SU-DHL-6 (cell line): ENCODE data around the gene TPPP2.
A peak's percentile ranks its signal among the peaks of the same experiment; 100 is the strongest.

Experiments used
- H2AFZ ChIP-seq: fragments of 200-600 bp; sonication (generic); 2 replicates; pipeline ENCODE4 v1.6.1; 2014; ENCODE audit warnings: low read depth, mild to moderate bottlenecking, moderate library complexity, mixed read lengths, antibody characterized with exemption, low read length; ENCODE audit not compliant: severe bottlenecking
- H3F3A ChIP-seq: fragments of 200-600 bp; shearing (Covaris generic); 2 replicates; pipeline ENCODE4 v1.6.0; 2016; ENCODE audit warnings: antibody characterized with exemption, mild to moderate bottlenecking; ENCODE audit not compliant: insufficient read depth
- H3K27ac ChIP-seq: fragments of 200-600 bp; sonication (generic); 2 replicates; pipeline ENCODE4 v1.5.1; 2016; ENCODE audit warnings: low read depth, mild to moderate bottlenecking, low read length, moderate library complexity, mixed read lengths
- H3K27me3 ChIP-seq: fragments of 200-600 bp; sonication (generic), shearing (Covaris generic); 2 replicates; pipeline ENCODE4 v1.6.0; 2014; ENCODE audit warnings: mild to moderate bottlenecking, low read length
- H3K36me3 ChIP-seq: fragments of 200-600 bp; sonication (generic); 2 replicates; pipeline ENCODE4 v1.6.1; 2014; ENCODE audit warnings: mild to moderate bottlenecking, low read length, mixed read lengths
- H3K4me2 ChIP-seq: fragments of 300-600, 200-600 bp; shearing (Covaris generic), sonication (generic); 2 replicates; pipeline ENCODE4 v1.6.0; 2014; ENCODE audit warnings: low read length, low read depth, mild to moderate bottlenecking; ENCODE audit not compliant: poor library complexity, severe bottlenecking
- H3K4me3 ChIP-seq: fragments of 200-600 bp; sonication (generic); 2 replicates; pipeline ENCODE4 v1.5.1; 2014; ENCODE audit warnings: antibody characterized with exemption, low read length, mild to moderate bottlenecking, mixed read lengths; ENCODE audit not compliant: insufficient read depth, poor library complexity, severe bottlenecking
- H3K79me2 ChIP-seq: fragments of 200-600 bp; sonication (generic); 2 replicates; pipeline ENCODE4 v1.6.1; 2014; ENCODE audit warnings: mild to moderate bottlenecking, low read length, moderate library complexity; ENCODE audit not compliant: insufficient read depth
- H3K9ac ChIP-seq: fragments of 200-600 bp; sonication (generic); 2 replicates; pipeline ENCODE4 v1.7.0; 2014; ENCODE audit warnings: mild to moderate bottlenecking, low read length
- H3K9me2 ChIP-seq: fragments of 200-600 bp; sonication (generic); replicated peaks from 2 replicates; pipeline ENCODE4 v1.6.1; 2014; ENCODE audit warnings: low read length; ENCODE audit not compliant: insufficient read depth
- H3K9me3 ChIP-seq: fragments of 200-600 bp; sonication (generic); 2 replicates; pipeline ENCODE4 v1.6.1; 2014; ENCODE audit warnings: low read length, mixed read lengths; ENCODE audit not compliant: insufficient read depth
- H4K20me1 ChIP-seq: fragments of 200-600 bp; sonication (generic); 2 replicates; pipeline ENCODE4 v1.6.1; 2014; ENCODE audit warnings: low read depth, mild to moderate bottlenecking, antibody characterized with exemption, low read length, moderate library complexity, mixed read lengths
- EZH2phosphoT487 ChIP-seq: fragments of 200-600 bp; sonication (generic), shearing (Covaris generic); conservative IDR thresholded peaks from 2 replicates; pipeline ENCODE4 v1.6.1; 2018; ENCODE audit warnings: mild to moderate bottlenecking, antibody characterized with exemption, low read length, moderate library complexity, mixed read lengths
- TF ChIP-seq, protein P1 (sequence below): fragments of 200-600 bp; sonication (generic); IDR thresholded peaks from one replicate; pipeline ENCODE4 v1.5.1; 2017; ENCODE audit warnings: antibody characterized with exemption, mild to moderate bottlenecking, low read length, moderate library complexity; ENCODE audit not compliant: insufficient read depth, poor library complexity, severe bottlenecking

Gene TPPP2

DNA sequence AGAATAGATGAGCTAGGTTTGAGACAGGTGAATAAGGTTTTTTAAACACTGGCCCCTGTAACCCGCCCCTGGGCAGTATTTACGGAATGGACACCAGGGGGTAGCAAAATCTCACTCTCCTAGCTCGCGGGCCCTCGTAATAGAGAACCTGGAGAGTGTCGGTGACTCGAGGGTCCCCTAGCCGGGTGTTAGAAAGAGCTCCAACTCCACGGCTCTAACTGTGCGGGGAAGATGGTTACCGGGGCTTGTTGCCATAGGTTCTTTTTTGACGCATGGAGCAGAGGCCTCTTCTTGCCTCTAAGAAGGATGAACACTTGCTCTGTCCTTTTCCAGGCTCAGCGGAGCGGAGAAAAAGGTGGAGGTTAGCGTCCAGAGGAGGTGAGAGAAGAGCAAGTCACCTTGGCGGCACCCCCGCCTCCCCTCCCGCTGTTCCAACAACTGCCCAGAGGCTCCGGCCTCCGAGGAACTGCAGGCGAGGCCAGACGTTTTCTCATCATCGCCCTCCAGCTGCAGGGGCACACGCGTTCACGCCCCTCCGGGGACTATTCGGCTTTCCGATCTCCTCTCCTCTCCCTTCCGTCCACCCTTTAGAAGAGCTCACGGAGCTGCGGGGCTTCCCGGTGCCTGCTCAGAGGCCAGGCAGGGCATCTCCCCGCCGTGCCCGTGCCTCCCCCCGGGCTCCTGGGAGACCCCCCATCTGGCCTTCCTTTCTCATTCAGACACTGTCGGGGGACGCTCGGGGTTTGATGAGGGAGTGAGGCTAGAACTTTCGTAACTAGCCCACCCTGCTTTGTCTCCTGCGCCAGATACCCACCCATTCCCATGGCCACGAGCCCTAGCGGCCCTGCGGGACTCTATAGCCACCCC, 38.7 kb downstream of the TPPP2 start:
- Histone ChIP-seq H3K9me3 (no peaks in the 10 kb centered on the region), H3K9ac (no peak overlapping the region), H4K20me1 (no peaks in the 10 kb centered on the region), H3K36me3 (no peaks in the 10 kb centered on the region), H3K4me2 (no peak overlapping the region), H3K4me3 (no peak overlapping the region), H3K27ac (no peak overlapping the region), H3K79me2 (no peaks in the 10 kb centered on the region), H3K27me3 (no peaks in the 10 kb centered on the region), H3K9me2 (no peaks in the 10 kb centered on the region), H3F3A (no peaks in the 10 kb centered on the region), H2AFZ (no peak overlapping the region)
- no peak for TF ChIP-seq EZH2phosphoT487
- TF ChIP-seq, protein P1, sequence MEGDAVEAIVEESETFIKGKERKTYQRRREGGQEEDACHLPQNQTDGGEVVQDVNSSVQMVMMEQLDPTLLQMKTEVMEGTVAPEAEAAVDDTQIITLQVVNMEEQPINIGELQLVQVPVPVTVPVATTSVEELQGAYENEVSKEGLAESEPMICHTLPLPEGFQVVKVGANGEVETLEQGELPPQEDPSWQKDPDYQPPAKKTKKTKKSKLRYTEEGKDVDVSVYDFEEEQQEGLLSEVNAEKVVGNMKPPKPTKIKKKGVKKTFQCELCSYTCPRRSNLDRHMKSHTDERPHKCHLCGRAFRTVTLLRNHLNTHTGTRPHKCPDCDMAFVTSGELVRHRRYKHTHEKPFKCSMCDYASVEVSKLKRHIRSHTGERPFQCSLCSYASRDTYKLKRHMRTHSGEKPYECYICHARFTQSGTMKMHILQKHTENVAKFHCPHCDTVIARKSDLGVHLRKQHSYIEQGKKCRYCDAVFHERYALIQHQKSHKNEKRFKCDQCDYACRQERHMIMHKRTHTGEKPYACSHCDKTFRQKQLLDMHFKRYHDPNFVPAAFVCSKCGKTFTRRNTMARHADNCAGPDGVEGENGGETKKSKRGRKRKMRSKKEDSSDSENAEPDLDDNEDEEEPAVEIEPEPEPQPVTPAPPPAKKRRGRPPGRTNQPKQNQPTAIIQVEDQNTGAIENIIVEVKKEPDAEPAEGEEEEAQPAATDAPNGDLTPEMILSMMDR: peak; percentile 39

DNA sequence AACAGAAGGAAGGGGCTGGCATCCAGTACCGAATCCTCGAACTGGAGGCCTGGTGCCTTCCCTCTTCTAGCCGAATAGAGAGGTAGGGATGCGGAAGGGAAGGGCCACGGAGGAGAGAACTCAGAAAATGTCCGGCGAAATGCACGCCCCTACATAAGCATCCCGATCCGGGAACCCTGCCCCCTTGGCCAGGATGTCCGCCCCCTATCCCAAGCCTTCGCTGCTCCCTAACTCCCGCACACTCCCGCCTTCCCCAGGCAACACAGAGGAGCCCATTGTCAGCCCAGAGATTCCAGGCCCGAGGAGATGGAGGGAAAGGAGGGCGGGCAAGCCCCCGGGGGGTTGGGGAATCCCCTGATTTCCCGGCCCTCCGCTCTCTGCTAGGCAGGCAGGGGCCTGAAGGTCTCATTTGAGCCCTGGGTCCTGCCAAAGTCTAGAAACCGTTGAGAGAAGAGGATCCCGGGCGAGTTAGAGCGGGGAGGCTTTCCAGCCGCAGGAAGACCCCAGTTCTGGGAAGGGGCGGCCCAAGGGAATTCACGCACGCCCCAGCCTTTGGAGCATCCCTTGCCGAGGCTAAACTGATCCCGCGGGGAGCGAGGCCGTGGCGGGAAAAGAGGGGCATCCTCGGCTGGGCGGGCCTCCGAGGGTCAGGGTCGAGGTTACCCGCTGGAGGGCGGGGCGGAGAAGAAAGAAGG, 39.5 kb downstream of the TPPP2 start:
- Histone ChIP-seq H3K79me2 (no peaks in the 10 kb centered on the region), H3K9me3 (no peaks in the 10 kb centered on the region), H3K4me3 (no peak overlapping the region), H3K9ac (no peak overlapping the region), H3K27ac (no peak overlapping the region), H3F3A (no peaks in the 10 kb centered on the region), H3K36me3 (no peaks in the 10 kb centered on the region), H3K4me2 (no peak overlapping the region), H3K9me2 (no peaks in the 10 kb centered on the region), H4K20me1 (no peaks in the 10 kb centered on the region), H3K27me3 (no peaks in the 10 kb centered on the region), H2AFZ (no peak overlapping the region)
- no peak for TF ChIP-seq EZH2phosphoT487
- TF ChIP-seq, protein P1: no peak

DNA sequence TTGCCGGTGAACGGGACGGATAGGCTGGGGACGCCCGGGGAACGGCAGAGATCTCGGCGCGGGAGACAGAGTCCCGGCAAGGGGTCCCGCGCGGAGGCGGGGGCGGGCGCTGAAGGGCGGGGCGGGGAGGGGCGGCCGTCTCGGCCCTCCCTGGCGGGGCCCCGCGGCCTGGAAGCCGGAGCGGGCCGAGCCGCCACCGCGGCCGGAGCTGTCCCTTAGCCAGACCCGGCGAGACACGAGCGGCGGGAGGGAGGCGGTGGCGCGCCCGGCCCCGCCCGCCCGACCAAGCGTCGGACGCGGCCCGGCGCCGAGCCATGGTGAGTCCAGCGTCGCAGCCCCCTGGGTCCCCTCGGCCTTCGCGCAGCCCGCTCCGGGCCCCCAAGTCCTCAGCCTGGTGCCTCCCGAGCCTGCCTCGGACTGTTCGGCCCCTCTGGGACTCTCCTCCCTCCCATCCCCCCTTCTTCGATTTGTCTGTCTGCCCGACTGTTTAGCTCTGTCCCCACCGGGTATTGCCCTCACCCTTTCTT, 40.1 kb downstream of the TPPP2 start, which contains the start of gene ARHGEF40:
TSS of gene ARHGEF40 (plus strand) at position 222 of the 527 bp plus-strand sequence. CDS start at position 315, 93 bp downstream.
- Histone ChIP-seq H3F3A (no peaks in the 10 kb centered on the region), H3K27me3 (no peaks in the 10 kb centered on the region), H3K9ac (peak within 1 kb of the TSS; percentile 33; the same call in 1 of the 2 replicates), H3K36me3 (no peaks in the 10 kb centered on the region), H3K9me3 (no peaks in the 10 kb centered on the region), H3K4me3 (peak within 1 kb of the TSS; percentile 39), H3K27ac (no peak within 1 kb of the TSS), H3K9me2 (no peaks in the 10 kb centered on the region), H3K4me2 (peak within 1 kb of the TSS; percentile 61), H2AFZ (no peak within 1 kb of the TSS), H4K20me1 (no peaks in the 10 kb centered on the region), H3K79me2 (no peaks in the 10 kb centered on the region)
- no peak for TF ChIP-seq EZH2phosphoT487
- TF ChIP-seq, protein P1: no peak
